DOHH2 (cell line): ENCODE data around the gene DCST1.

Experiments
- CTCF ChIP-seq: fragments of 200-600 bp; sonication (generic); IDR thresholded peaks from one replicate; pipeline ENCODE4 v1.5.1; 2014; ENCODE audit warnings: antibody characterized with exemption, mild to moderate bottlenecking, low read depth, low read length; ENCODE audit not compliant: poor library complexity, severe bottlenecking
- EZH2phosphoT487 ChIP-seq: fragments of 200-600 bp; sonication (generic); IDR thresholded peaks from 2 replicates; pipeline ENCODE4 v1.6.1; 2017; ENCODE audit warnings: borderline replicate concordance, mild to moderate bottlenecking, antibody characterized with exemption, low read length, moderate library complexity, mixed read lengths

- TF ChIP-seq CTCF, result peak; percentile 51
- TF ChIP-seq EZH2phosphoT487, result no peak
Measured at GRCh38 chr1:155086856-155087535, 53.4 kb downstream of the DCST1 start.
